GM12878 (cell line): ENCODE measurements around the gene GUCA1A.

ENCODE experiments used
- CTCF ChIP-seq, 3 experiments: IDR thresholded peaks in 2 of 3; conservative IDR thresholded peaks in 1 of 3; 2 replicates each; pipeline ENCODE4 v1.5.1; 2011; ENCODE audit warnings: low read depth in 3 of 3, low read length in 3 of 3, mild to moderate bottlenecking in 3 of 3, control low read depth in 2 of 3, moderate library complexity in 2 of 3, inconsistent platforms in 1 of 3, mixed read lengths in 1 of 3; ENCODE audit not compliant: control insufficient read depth in 2 of 3, insufficient read depth in 1 of 3; ENCODE audit errors: extremely low read depth in 1 of 3
- SREBF1 ChIP-seq: IDR thresholded peaks from 2 replicates; pipeline ENCODE4 v1.6.1; 2012; ENCODE audit warnings: mild to moderate bottlenecking, low read length
- USF2 ChIP-seq: IDR thresholded peaks from 2 replicates; pipeline ENCODE4 v1.6.1; 2011; ENCODE audit warnings: low read depth, low read length, improper control_type of control experiment, borderline replicate concordance

- TF ChIP-seq SREBF1 (no peak), CTCF (IDR thresholded peaks at IDR 0.05 in 2 of 3, conservative IDR thresholded peaks at IDR 0.05 in 1 of 3; ENCODE audit: control insufficient read depth in 2 of 3, extremely low read depth in 1 of 3, insufficient read depth in 1 of 3, low read depth in 3 of 3, low read length in 3 of 3) (no peak), USF2 (no peak)
Measured at GRCh38 chr6:42194056-42194455, 20.9 kb downstream of the GUCA1A start.
